ENCODE measurements around the gene RAB43. TPM values are rescaled to one million over a fixed set of nuclear protein-coding genes. Genes with fewer than 3 reads are reported as not detected.

RAB43 gene
- total RNA-seq, 1 experiment from 2014 or later, result 13.5 TPM

DNA sequence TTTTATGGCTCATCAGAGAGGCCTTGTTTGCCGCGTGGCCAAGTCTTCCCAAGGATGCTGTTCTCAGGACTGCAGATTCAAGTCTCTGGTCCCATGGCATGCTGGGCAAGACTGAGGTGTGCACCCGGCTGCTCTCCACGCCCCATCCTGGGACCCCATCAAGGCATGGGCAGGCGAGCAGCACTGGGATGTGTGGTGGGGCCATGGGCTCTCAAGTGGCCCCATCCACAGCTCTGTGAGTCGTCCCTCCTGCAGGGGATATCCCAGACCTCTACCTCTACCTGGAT, 74.1 kb downstream of the RAB43 start:
- Histone ChIP-seq H3K4me1 (ENCODE audit: control insufficient read depth in 1 of 2, insufficient read depth in 2 of 2, low read length in 2 of 2) (peaks cover 0 to 9% of the 10 kb centered on the region in 2 experiments; a peak in 3 of 4 replicates), H3K9me2 (ENCODE audit: insufficient read depth) (no peaks in the 10 kb centered on the region), H3K79me2 (ENCODE audit: insufficient read depth, low read length) (no peaks in the 10 kb centered on the region), H3K27ac (ENCODE audit: low read depth, low read length) (no peak overlapping the region), H3K4me3 (replicated peaks in 1 of 2; ENCODE audit: low read depth in 1 of 2, low read length in 2 of 2) (no peak overlapping the region), H3K9me3 (ENCODE audit: control insufficient read depth in 1 of 2, insufficient read depth in 1 of 2, low read depth in 1 of 2, low read length in 2 of 2) (no peaks in the 10 kb centered on the region), H3K27me3 (ENCODE audit: insufficient read depth, low read length) (no peaks in the 10 kb centered on the region), H3K4me2 (ENCODE audit: low read length) (no peak overlapping the region), H3K36me3 (ENCODE audit: control insufficient read depth in 1 of 2, insufficient read depth in 2 of 2, low read length in 2 of 2) (no peaks in the 10 kb centered on the region), H4K20me1 (ENCODE audit: insufficient read depth) (no peaks in the 10 kb centered on the region), H2AFZ (ENCODE audit: low read depth, low read length, poor library complexity, severe bottlenecking) (no peak overlapping the region), H3K9ac (ENCODE audit: low read length) (no peak overlapping the region)
- BruUV-seq (replicated peaks), result no TSS peak
- DNase-seq (ENCODE audit: low read depth, low spot score) (no peak), ATAC-seq (no peak)
- RAD21 ChIA-PET (ENCODE audit: low non-redundant PET in 1 of 2, low total read pairs in 2 of 2, uncharacterized antibody in 2 of 2, unreplicated experiment in 2 of 2), result no interaction called here
- TF ChIP-seq YY1 (IDR thresholded peaks at IDR 0.05; ENCODE audit: extremely low read depth, insufficient replicate concordance, low read depth, low read length), result no peak
- TF ChIP-seq ZFX (IDR thresholded peaks at IDR 0.05), result no peak
- TF ChIP-seq, protein P1, sequence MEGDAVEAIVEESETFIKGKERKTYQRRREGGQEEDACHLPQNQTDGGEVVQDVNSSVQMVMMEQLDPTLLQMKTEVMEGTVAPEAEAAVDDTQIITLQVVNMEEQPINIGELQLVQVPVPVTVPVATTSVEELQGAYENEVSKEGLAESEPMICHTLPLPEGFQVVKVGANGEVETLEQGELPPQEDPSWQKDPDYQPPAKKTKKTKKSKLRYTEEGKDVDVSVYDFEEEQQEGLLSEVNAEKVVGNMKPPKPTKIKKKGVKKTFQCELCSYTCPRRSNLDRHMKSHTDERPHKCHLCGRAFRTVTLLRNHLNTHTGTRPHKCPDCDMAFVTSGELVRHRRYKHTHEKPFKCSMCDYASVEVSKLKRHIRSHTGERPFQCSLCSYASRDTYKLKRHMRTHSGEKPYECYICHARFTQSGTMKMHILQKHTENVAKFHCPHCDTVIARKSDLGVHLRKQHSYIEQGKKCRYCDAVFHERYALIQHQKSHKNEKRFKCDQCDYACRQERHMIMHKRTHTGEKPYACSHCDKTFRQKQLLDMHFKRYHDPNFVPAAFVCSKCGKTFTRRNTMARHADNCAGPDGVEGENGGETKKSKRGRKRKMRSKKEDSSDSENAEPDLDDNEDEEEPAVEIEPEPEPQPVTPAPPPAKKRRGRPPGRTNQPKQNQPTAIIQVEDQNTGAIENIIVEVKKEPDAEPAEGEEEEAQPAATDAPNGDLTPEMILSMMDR (IDR thresholded peaks at IDR 0.05 in 2 of 3, conservative IDR thresholded peaks at IDR 0.05 in 1 of 3; ENCODE audit: borderline replicate concordance in 1 of 3, insufficient read depth in 1 of 3, low read depth in 2 of 3, low read length in 2 of 3), result no peak
- TF ChIP-seq TCF7L2 (IDR thresholded peaks at IDR 0.05; ENCODE audit: borderline replicate concordance, extremely low read depth, insufficient read depth, insufficient read length), result no peak
- no peak for TF ChIP-seq EZH2 (IDR thresholded peaks at IDR 0.05)
- no peak for TF ChIP-seq CEBPB (IDR thresholded peaks at IDR 0.05; ENCODE audit: low read depth)
- TF ChIP-seq CBX3 (IDR thresholded peaks at IDR 0.05; ENCODE audit: low read depth), result no peak
- no peak for TF ChIP-seq RAD21 (IDR thresholded peaks at IDR 0.05; ENCODE audit: low read depth)
- no peak for TF ChIP-seq SRF (IDR thresholded peaks at IDR 0.05; ENCODE audit: low read depth)
- TF ChIP-seq SP1 (IDR thresholded peaks at IDR 0.05; ENCODE audit: low read depth), result no peak
- TF ChIP-seq POLR2AphosphoS5 (IDR thresholded peaks at IDR 0.05; ENCODE audit: low read depth, low read length), result no peak
- TF ChIP-seq JUND (IDR thresholded peaks at IDR 0.05), result no peak
- TF ChIP-seq FOSL1 (IDR thresholded peaks at IDR 0.05; ENCODE audit: low read depth), result no peak
- TF ChIP-seq, protein P2, sequence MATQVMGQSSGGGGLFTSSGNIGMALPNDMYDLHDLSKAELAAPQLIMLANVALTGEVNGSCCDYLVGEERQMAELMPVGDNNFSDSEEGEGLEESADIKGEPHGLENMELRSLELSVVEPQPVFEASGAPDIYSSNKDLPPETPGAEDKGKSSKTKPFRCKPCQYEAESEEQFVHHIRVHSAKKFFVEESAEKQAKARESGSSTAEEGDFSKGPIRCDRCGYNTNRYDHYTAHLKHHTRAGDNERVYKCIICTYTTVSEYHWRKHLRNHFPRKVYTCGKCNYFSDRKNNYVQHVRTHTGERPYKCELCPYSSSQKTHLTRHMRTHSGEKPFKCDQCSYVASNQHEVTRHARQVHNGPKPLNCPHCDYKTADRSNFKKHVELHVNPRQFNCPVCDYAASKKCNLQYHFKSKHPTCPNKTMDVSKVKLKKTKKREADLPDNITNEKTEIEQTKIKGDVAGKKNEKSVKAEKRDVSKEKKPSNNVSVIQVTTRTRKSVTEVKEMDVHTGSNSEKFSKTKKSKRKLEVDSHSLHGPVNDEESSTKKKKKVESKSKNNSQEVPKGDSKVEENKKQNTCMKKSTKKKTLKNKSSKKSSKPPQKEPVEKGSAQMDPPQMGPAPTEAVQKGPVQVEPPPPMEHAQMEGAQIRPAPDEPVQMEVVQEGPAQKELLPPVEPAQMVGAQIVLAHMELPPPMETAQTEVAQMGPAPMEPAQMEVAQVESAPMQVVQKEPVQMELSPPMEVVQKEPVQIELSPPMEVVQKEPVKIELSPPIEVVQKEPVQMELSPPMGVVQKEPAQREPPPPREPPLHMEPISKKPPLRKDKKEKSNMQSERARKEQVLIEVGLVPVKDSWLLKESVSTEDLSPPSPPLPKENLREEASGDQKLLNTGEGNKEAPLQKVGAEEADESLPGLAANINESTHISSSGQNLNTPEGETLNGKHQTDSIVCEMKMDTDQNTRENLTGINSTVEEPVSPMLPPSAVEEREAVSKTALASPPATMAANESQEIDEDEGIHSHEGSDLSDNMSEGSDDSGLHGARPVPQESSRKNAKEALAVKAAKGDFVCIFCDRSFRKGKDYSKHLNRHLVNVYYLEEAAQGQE (IDR thresholded peaks at IDR 0.05; ENCODE audit: low read depth), result no peak
- TF ChIP-seq ZNF274 (IDR thresholded peaks at IDR 0.05; ENCODE audit: low read depth, low read length), result no peak
- TF ChIP-seq, protein P3, sequence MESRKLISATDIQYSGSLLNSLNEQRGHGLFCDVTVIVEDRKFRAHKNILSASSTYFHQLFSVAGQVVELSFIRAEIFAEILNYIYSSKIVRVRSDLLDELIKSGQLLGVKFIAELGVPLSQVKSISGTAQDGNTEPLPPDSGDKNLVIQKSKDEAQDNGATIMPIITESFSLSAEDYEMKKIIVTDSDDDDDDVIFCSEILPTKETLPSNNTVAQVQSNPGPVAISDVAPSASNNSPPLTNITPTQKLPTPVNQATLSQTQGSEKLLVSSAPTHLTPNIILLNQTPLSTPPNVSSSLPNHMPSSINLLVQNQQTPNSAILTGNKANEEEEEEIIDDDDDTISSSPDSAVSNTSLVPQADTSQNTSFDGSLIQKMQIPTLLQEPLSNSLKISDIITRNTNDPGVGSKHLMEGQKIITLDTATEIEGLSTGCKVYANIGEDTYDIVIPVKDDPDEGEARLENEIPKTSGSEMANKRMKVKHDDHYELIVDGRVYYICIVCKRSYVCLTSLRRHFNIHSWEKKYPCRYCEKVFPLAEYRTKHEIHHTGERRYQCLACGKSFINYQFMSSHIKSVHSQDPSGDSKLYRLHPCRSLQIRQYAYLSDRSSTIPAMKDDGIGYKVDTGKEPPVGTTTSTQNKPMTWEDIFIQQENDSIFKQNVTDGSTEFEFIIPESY (IDR thresholded peaks at IDR 0.05; ENCODE audit: extremely low read depth, insufficient replicate concordance, low read length), result no peak
- no peak for TF ChIP-seq EZH2phosphoT487 (IDR thresholded peaks at IDR 0.05; ENCODE audit: borderline replicate concordance)
- POLR2A ChIA-PET, result no interaction called here
- CTCF ChIA-PET, result no interaction called here
- intact Hi-C loops (cut with micrococcal nuclease), result no loop called here
